ENCODE results near the gene PRSS23.

GRCh38 chr11:86815726-86816125, 15.4 kb downstream of the PRSS23 start:
- TF ChIP-seq EZH2 (IDR thresholded peaks at IDR 0.05): no peak
- TF ChIP-seq, protein P1, sequence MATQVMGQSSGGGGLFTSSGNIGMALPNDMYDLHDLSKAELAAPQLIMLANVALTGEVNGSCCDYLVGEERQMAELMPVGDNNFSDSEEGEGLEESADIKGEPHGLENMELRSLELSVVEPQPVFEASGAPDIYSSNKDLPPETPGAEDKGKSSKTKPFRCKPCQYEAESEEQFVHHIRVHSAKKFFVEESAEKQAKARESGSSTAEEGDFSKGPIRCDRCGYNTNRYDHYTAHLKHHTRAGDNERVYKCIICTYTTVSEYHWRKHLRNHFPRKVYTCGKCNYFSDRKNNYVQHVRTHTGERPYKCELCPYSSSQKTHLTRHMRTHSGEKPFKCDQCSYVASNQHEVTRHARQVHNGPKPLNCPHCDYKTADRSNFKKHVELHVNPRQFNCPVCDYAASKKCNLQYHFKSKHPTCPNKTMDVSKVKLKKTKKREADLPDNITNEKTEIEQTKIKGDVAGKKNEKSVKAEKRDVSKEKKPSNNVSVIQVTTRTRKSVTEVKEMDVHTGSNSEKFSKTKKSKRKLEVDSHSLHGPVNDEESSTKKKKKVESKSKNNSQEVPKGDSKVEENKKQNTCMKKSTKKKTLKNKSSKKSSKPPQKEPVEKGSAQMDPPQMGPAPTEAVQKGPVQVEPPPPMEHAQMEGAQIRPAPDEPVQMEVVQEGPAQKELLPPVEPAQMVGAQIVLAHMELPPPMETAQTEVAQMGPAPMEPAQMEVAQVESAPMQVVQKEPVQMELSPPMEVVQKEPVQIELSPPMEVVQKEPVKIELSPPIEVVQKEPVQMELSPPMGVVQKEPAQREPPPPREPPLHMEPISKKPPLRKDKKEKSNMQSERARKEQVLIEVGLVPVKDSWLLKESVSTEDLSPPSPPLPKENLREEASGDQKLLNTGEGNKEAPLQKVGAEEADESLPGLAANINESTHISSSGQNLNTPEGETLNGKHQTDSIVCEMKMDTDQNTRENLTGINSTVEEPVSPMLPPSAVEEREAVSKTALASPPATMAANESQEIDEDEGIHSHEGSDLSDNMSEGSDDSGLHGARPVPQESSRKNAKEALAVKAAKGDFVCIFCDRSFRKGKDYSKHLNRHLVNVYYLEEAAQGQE (IDR thresholded peaks at IDR 0.05; ENCODE audit: low read depth): no peak
